Breast epithelium (tissue), 4 donors: ENCODE data around the gene PIGU. TPM values are rescaled to one million over a fixed set of nuclear protein-coding genes. Genes with fewer than 3 reads are reported as not detected.
"Not testable (repeated sequence)": the region's sequence is repeated elsewhere in the genome, so short reads cannot be mapped to it uniquely, and the experiment has no call there.

Source experiments
- DNase-seq, 2 donors: peaks; one replicate each; pipeline ENCODE4 v3.0.0-alpha.2; 2019; ENCODE audit warnings: low spot score in 2 of 2
- H3K27ac ChIP-seq, 2 donors: fragments of 200-600 bp; sonication (generic) in 1 of 2; one replicate each; pipeline ENCODE4 v1.5.1; 2016 to 2019; ENCODE audit warnings: mild to moderate bottlenecking in 1 of 2
- H3K27me3 ChIP-seq, 2 donors: fragments of 200-600 bp; sonication (generic) in 1 of 2; one replicate each; pipeline versions ENCODE4 v1.5.1 to v1.6.0; 2017 to 2019; ENCODE audit warnings: control low read depth in 1 of 2, mild to moderate bottlenecking in 1 of 2
- H3K36me3 ChIP-seq: fragments of 200-600 bp; one replicate; pipeline ENCODE4 v1.5.1; 2019
- H3K4me1 ChIP-seq, 2 donors: fragments of 200-600 bp; sonication (generic); one replicate each; pipeline ENCODE4 v1.5.1; 2016 to 2019; ENCODE audit warnings: control low read depth in 1 of 2
- H3K4me3 ChIP-seq, 3 donors: fragments of 200-600 bp; sonication (generic); 1 replicate in 2 of 3; 2 replicates in 1 of 3; pipeline ENCODE4 v1.5.1; 2016 to 2019; ENCODE audit warnings: mild to moderate bottlenecking in 3 of 3, moderate library complexity in 2 of 3
- H3K9me3 ChIP-seq, 2 donors: fragments of 200-600 bp; sonication (generic) in 1 of 2; one replicate each; pipeline ENCODE4 v1.5.1; 2016 to 2019; ENCODE audit warnings: control low read depth in 1 of 2
- POLR2A ChIP-seq: fragments of 450-650 bp; IDR thresholded peaks from one replicate; pipeline ENCODE4 v1.6.1; 2016; ENCODE audit warnings: antibody characterized with exemption, mild to moderate bottlenecking, moderate library complexity
- POLR2AphosphoS5 ChIP-seq, 3 donors: sonication (generic); formaldehyde crosslinking; IDR thresholded peaks; one replicate each; pipeline ENCODE4 v1.6.1; 2017; ENCODE audit warnings: antibody characterized with exemption in 3 of 3
- intact Hi-C: fragments of 100-400 bp; cut with DNase I; formaldehyde crosslinking; loops from one replicate; pipeline ENCODE4 v1.15.1; 2023; ENCODE audit warnings: low total_unique reads
- total RNA-seq, 3 donors: library from RNA; depleted of rRNA; stranded (reverse); fragments of >200 nt; gene quantifications; one replicate each; pipeline ENCODE4 v1.1.0, GENCODE V29; 2016
- TF ChIP-seq, protein P1 (sequence below), 3 donors: fragments of 450-650 bp; IDR thresholded peaks; one replicate each; pipeline ENCODE4 v1.5.1; 2016 to 2017; ENCODE audit warnings: antibody characterized with exemption in 3 of 3, mild to moderate bottlenecking in 3 of 3, moderate library complexity in 3 of 3

The PIGU gene
- total RNA-seq, 3 donors from 2014 or later = 7.4 to 16.1 (median 15.8) TPM

DNA sequence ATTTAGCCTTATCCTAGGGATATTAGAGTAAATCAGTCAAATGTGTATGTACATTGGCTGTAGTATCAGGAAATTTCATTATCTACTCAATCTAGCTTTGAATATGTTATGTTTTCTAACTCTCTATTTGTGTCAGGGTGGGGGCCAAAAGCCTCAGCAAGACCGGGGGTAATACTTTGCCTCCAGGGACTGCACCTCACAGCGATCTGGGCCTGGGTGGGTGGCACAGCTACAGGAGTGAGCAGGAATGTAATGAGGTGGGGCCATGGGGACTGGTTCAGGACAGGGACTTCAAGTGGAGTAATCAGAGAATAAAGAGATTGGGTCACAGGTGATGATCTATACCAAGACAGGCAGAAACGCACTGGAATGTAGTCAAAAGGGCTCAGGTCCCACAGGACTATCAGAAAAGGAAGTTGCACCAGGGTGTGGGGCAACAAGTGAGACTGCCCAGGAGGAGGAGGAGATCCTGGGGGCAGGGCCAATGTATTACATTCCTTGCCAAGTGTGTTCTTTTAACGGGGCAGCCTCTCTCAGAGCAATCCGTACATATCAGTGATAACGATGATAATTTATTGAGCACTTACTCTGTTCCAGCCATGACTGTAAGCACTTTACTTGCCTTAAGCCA is 54.0 kb downstream of the PIGU start:
- intact Hi-C loops = no loop called here
- Histone ChIP-seq H3K4me1 (no peaks in the 10 kb centered on the region), H3K27me3 (no peaks in the 10 kb centered on the region), H3K27ac (no peak overlapping the region), H3K4me3 (no peak overlapping the region), H3K9me3 (no peaks in the 10 kb centered on the region), H3K36me3 (no peaks in the 10 kb centered on the region)
- DNase-seq = no peak
- TF ChIP-seq POLR2AphosphoS5 (IDR thresholded peaks at IDR 0.05) (no peak), POLR2A (no peak)
- TF ChIP-seq, protein P1, sequence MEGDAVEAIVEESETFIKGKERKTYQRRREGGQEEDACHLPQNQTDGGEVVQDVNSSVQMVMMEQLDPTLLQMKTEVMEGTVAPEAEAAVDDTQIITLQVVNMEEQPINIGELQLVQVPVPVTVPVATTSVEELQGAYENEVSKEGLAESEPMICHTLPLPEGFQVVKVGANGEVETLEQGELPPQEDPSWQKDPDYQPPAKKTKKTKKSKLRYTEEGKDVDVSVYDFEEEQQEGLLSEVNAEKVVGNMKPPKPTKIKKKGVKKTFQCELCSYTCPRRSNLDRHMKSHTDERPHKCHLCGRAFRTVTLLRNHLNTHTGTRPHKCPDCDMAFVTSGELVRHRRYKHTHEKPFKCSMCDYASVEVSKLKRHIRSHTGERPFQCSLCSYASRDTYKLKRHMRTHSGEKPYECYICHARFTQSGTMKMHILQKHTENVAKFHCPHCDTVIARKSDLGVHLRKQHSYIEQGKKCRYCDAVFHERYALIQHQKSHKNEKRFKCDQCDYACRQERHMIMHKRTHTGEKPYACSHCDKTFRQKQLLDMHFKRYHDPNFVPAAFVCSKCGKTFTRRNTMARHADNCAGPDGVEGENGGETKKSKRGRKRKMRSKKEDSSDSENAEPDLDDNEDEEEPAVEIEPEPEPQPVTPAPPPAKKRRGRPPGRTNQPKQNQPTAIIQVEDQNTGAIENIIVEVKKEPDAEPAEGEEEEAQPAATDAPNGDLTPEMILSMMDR (IDR thresholded peaks at IDR 0.05) = no peak

DNA sequence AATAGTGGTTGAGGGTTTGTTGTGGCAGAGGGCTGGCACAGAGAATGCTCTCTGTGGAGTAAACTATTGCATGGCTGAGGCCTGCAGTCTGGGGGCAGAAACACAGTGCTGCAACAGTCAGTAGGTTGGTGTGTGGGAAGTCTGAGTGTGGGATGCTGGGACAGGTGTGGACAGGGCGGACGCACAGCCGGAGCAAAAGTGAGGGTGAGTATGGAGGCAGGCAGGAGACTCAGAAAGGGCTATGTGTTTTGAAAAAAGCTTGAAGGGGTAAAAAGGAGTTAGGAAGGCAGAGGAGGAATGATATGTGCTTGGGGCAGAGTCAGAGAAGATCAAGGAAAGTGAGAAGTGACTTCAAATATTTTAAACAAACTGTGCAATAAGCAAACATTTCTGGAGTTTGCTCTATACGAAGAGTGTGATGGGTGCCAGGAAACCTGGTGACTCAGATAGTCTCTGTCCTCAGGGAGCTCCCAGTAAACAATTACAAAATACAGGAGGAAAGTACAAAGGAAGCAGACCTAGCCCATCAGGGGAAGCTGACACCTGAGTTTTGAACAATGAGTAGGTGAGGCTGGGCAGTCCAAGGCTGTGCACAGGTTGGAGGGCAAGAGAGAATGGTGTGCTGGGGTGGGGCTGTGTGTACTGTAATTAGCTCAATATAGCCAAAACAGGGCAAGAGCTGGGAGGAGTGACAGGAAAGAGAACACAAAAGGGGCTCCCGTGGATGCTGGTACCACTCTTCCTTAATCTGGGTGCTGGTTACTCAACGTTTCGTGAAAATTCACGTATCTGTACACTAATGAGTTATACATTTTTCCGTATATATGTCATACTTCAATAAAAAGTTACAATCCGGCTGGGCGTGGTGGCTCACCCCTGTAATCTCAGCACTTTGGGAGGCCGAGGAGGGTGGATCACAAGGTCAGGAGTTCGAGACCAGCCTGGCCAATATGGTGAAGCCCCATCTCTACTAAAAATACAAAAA is 55.2 kb downstream of the PIGU start:
- no peak for TF ChIP-seq POLR2A
- TF ChIP-seq POLR2AphosphoS5 (IDR thresholded peaks at IDR 0.05) = no peak
- TF ChIP-seq, protein P1 (IDR thresholded peaks at IDR 0.05) = no peak
- H3K27me3 ChIP-seq = no peaks in the 10 kb centered on the region
- no peaks in the 10 kb centered on the region for H3K4me1 ChIP-seq
- DNase-seq = no peak
- H3K9me3 ChIP-seq = no peaks in the 10 kb centered on the region
- no peak overlapping the region for H3K27ac ChIP-seq
- H3K4me3 ChIP-seq = no peak overlapping the region
- intact Hi-C loops = no loop called here
- no peaks in the 10 kb centered on the region for H3K36me3 ChIP-seq

DNA sequence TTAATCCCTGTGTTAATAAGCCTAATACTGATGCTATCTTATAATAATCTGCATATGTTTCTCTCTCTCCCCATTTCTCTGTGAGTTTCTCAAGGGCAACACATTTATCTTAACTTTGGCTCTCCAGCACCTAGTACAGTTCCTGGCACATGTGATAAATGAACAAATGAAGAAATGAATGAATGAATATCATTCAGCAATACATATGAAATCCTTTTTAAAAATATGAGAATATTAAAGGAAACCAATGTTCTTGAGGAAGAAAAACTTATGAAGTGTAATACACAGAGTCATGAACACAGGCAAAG is 55.9 kb downstream of the PIGU start:
- H3K9me3 ChIP-seq = no peaks in the 10 kb centered on the region
- no peaks in the 10 kb centered on the region for H3K36me3 ChIP-seq
- DNase-seq = no peak
- intact Hi-C loops = no loop called here
- TF ChIP-seq POLR2AphosphoS5 (IDR thresholded peaks at IDR 0.05) = no peak
- H3K4me1 ChIP-seq = no peaks in the 10 kb centered on the region
- no peak overlapping the region for H3K4me3 ChIP-seq
- H3K27me3 ChIP-seq = no peaks in the 10 kb centered on the region
- no peak overlapping the region for H3K27ac ChIP-seq

DNA sequence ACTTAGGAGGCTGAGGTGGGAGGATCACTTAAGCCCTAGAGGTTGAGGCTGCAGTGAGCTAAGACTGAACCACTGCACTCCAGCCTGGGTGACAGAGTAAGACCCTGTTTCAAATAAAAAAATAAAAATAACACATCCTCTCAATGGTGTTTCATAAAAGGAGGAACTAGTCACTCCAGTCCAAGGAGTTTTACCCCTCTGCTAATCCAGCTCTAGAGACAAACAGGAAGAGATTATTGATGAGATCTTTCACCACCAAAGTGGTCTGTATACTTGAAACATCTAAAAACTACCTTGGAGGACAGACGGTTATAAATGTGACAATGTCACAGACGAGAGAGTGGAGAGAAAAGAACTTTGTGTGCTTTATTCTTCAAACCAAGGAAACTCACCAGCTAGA is 58.2 kb downstream of the PIGU start:
- DNase-seq = no peak
- H3K36me3 ChIP-seq = no peaks in the 10 kb centered on the region
- TF ChIP-seq POLR2A = no peak
- TF ChIP-seq, protein P1 (IDR thresholded peaks at IDR 0.05) = no peak
- TF ChIP-seq POLR2AphosphoS5 (IDR thresholded peaks at IDR 0.05) = no peak

DNA sequence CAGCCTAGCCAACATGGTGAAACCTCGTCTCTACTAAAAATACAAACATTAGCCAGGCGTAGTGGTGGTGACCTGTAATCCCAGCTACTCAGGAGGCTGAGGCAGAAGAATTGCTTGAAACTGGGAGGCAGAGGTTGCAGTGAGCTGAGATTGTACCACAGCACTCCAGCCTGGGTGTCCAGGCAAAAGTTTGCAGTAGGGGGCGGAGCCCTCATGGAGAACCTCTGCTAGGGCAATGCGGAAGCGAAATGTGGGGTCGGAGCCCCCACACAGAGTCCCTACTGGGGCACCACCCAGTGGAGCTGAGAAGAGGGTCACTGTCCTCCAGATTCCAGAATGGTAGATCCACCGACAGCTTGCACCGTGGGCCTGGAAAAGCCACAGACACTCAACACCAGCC is 60.0 kb downstream of the PIGU start:
- not testable (repeated sequence) for H3K9me3 ChIP-seq, H3K4me3 ChIP-seq, H3K27ac ChIP-seq

More for the DNA sequence above, 58.2 kb downstream of the PIGU start:
- H3K27me3 ChIP-seq = no peaks in the 10 kb centered on the region
- no peaks in the 10 kb centered on the region for H3K9me3 ChIP-seq
- no peak overlapping the region for H3K27ac ChIP-seq
- intact Hi-C loops = no loop called here
- no peak overlapping the region for H3K4me3 ChIP-seq
- no peaks in the 10 kb centered on the region for H3K4me1 ChIP-seq

DNA sequence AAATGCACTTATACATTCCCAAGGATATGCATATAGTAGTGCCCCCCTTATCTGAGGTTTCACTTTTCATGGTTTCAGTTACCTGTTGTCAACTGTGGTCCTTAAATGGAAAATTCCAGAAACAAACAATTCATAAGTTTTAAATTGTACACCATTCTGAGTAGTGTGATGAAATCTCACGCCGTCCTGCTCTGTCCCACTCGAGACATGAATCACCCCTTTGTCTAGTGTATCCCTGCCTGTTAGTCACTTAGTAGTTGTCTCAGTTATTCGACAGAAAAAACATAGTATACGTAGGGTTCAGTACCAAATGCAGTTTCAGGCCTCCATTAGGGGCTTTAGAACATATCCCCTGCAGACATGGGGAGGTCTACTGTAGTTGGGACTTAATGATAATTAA is 61.4 kb downstream of the PIGU start:
- Histone ChIP-seq H3K27ac (no peak overlapping the region), H3K4me3 (no peak overlapping the region), H3K4me1 (no peaks in the 10 kb centered on the region), H3K9me3 (peaks cover 0 to 4% of the 10 kb centered on the region in 2 donors), H3K36me3 (no peaks in the 10 kb centered on the region), H3K27me3 (no peaks in the 10 kb centered on the region)
- TF ChIP-seq, protein P1 (IDR thresholded peaks at IDR 0.05) = no peak
- TF ChIP-seq POLR2A (no peak), POLR2AphosphoS5 (IDR thresholded peaks at IDR 0.05) (no peak)
- no peak for DNase-seq
- intact Hi-C loops = no loop called here

More for the DNA sequence above, 60.0 kb downstream of the PIGU start:
- H3K27me3 ChIP-seq, H3K36me3 ChIP-seq, intact Hi-C loops, DNase-seq, H3K4me1 ChIP-seq: not testable (repeated sequence)

DNA sequence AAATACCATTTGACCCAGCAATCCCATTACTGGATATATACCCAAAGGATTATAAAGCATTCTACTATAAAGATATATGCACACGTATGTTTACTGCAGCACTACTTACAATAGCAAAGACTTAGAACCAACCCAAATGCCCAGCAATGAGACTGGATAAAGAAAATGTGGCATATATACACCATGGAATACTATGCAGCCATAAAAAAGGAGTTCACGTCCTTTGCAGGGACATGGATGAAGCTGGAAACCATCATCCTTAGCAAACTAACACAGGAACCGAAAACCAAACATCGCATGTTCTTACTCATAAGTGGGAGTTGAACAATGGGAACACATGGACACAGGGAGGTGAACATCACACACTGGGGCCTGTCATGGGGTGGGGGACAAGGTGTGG is 64.9 kb downstream of the PIGU start:
- DNase-seq, H3K27ac ChIP-seq, H3K27me3 ChIP-seq, H3K4me3 ChIP-seq, H3K4me1 ChIP-seq, H3K9me3 ChIP-seq, intact Hi-C loops, H3K36me3 ChIP-seq: not testable (repeated sequence)
